ENCODE data around the gene PVRIG.
"Not testable (repeated sequence)": the region's sequence is repeated elsewhere in the genome, so short reads cannot be mapped to it uniquely, and the experiment has no call there.

PVRIG gene

DNA sequence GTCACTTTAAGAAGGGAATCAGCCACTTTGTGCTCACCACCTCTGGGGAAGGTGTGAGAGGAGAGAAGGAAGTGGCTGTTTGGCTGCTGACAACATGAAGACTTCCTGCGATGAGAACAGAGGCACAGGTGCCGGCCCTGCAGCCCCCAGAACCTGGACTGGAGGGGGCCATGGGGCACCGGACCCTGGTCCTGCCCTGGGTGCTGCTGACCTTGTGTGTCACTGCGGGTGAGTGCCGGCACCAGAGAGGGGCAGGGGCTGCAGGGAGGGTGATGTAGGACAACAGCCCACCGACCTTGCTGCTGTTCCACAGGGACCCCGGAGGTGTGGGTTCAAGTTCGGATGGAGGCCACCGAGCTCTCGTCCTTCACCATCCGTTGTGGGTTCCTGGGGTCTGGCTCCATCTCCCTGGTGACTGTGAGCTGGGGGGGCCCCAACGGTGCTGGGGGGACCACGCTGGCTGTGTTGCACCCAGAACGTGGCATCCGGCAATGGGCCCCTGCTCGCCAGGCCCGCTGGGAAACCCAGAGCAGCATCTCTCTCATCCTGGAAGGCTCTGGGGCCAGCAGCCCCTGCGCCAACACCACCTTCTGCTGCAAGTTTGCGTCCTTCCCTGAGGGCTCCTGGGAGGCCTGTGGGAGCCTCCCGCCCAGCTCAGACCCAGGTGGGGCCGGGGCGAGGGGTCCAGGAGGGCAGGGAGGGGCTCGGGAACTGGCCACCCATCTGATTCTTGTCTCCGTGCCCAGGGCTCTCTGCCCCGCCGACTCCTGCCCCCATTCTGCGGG, at the start of gene PVRIG:
Gene PVRIG (plus strand): TSS at position 149 of the 785 bp plus-strand sequence. CDS start 22 bp downstream, at position 171.
- DNase-seq (ENCODE audit: low read depth, low spot score): not testable (repeated sequence)

DNA sequence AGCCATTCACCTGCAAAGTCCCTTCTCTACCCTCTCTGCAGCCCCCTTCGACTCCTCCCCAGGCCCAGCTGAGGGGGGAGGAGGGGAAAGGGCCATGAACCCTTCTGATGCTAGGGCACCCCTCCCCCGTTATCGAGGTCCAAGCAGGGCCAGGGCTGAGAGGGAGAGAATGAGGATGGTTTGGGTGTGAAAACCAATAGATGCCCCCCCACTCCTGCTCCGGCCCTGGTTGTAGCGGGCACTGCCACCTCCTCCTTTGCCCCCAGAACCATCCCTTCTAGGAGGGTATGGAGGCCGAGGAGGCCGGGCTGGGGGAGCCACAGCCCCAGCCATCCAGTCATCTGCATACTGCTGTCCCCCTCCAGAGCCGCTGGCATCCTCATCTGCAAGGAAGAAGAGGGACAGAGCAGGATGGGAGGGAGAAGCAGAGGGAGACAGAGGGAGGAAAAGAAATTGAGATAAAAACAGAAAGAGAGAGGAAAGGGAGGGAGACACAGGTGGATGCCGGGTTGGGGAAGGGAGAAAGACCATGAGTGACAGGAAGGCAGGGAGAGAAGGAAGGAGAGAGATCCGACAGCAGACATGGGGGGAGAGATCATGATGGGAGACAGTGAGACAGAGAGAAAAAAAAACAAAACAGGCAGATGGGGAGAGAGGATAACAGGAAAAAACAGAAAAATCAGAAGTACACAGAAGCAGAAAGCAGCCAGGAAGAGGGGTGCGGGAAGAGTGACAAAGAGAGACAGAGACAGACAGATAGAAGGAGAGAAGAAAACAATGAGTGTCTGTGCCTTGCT, 49.5 kb upstream of the PVRIG start:
- no peak for DNase-seq (ENCODE audit: low read depth, low spot score)

DNA sequence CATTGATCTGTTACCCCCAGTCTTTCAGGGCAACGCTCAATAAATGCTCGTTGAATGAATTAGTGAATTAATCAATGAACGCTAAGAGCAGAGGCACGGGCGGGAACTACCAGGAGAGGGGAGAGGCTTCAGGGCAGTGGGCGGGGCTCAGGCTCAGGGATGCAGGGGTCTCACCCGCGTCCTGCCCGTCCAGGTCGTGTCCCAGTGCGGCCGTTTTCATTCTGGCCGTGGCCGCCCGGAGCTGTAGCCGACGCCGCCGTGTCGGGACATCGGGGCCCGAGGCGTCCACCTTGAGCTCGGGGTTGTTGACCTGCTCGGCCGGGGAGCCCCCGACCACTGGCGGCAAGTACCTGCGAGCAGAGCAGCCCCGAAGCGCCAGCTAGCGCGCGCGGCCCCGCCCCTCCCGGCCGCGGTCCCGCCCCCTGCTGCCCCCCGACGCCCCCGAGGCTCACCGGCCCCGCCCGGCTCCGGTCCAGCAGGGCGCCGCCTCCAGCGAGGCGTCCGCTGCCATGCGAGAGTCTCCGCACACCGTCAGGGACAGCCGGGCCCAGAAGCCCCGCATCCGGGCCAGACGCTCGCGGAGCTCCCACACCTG, 48.6 kb upstream of the PVRIG start:
- DNase-seq (ENCODE audit: low read depth, low spot score): no peak

DNA sequence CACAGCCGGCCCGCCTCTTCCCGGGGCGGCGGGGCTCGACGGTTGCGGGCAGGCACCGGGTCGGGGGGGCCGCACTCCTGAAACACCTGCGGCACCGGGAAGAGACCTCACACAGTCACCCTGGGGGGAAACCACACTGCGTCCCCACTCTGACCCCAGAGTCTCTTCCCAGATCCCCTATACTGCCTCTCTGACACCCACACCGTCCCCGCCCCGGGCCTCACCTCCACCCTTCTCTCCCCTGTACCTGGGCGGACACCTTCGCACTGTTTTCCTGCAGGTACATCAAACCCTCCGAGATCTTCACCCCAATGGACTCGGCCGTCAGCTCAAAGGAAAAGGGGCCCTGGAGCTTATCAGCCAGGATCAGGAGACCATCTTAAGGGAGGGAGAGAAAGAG, 47.9 kb upstream of the PVRIG start:
- no peak for DNase-seq (ENCODE audit: low read depth, low spot score)

DNA sequence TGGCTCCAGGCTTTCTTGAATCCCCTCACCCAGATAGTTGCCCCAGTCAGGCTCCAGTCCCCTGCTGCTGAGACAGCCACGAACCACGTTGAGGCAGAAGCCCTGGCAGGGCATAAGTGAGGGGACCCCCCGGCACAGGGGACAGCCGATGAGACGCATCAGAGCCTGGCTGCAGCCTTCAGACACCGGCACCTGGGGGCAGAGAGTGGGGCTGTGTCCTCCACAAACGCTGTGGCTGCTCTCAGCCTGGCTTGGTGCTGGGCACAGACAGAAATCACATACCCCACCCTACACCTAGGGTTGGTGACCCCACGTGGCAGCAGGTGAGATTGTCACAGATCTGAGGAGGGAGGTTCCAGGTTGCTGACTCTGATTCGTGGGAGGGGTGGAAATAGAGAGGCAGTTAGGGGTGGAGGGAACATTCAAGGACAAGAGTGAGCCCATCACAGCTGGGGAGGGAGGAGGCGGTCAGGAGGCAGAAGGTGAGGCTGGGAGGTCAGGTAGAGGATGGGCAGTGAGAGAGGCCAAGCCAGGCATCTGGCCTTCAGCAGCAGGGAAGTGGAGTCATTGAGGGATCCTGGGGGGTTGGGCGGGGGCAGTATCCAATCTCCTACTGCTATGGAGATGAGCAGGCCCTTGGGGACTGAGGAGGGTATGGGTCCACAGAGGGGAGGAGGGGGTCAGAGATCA, 45.8 kb upstream of the PVRIG start:
- no peak for DNase-seq (ENCODE audit: low read depth, low spot score)

DNA sequence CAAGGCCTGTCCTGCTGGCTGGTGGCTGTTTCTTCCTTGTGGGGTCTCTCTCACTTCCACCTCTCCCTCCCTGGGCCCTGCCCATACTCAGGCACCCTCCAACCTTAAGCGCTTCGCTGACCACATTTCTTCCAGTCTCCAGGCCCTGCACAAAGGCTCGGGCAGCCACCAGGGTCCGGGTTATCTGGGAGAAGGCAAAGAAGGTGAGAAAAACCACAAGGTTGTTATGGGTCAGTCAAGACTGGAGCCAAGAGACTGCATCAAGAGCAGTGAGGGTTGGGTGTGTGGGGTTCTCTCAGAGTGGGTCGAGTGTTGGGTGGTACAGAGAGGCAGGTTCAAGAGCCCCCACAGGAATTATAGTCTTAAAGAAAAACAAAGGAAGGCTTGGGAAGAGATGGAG, 45.2 kb upstream of the PVRIG start:
- no peak for DNase-seq (ENCODE audit: low read depth, low spot score)

DNA sequence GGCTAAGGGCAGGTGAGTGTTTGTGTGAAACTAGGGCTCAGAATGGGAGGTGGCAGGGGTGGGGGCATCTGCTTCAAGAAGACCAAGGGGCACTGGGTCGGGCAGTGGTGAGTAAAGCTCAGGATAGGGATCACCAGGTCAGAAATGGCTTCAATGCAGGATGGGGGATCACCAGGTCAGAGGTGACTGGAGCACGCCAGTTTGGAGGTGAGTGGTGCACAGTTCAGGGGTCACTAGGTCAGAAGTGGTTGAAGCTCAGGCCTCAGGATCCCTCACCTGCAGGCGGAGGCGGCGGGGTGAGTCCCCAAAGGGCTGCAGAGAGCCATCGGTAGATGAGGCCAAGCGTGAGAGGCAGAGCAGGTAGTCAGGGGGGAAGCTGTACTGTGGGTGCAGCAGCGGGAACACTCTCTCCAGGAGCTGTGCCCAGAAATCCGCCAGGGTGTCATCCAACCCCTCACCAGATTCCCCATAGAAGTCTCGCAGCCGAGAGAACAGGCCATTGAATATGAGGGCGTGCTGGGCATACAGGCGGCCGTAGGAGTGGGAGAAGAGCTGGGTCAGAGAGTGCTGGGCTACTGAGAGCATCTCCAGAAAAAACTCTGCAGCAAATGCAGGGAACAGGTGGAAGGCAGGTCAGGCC, 44.3 kb upstream of the PVRIG start:
- DNase-seq (ENCODE audit: low read depth, low spot score): no peak

DNA sequence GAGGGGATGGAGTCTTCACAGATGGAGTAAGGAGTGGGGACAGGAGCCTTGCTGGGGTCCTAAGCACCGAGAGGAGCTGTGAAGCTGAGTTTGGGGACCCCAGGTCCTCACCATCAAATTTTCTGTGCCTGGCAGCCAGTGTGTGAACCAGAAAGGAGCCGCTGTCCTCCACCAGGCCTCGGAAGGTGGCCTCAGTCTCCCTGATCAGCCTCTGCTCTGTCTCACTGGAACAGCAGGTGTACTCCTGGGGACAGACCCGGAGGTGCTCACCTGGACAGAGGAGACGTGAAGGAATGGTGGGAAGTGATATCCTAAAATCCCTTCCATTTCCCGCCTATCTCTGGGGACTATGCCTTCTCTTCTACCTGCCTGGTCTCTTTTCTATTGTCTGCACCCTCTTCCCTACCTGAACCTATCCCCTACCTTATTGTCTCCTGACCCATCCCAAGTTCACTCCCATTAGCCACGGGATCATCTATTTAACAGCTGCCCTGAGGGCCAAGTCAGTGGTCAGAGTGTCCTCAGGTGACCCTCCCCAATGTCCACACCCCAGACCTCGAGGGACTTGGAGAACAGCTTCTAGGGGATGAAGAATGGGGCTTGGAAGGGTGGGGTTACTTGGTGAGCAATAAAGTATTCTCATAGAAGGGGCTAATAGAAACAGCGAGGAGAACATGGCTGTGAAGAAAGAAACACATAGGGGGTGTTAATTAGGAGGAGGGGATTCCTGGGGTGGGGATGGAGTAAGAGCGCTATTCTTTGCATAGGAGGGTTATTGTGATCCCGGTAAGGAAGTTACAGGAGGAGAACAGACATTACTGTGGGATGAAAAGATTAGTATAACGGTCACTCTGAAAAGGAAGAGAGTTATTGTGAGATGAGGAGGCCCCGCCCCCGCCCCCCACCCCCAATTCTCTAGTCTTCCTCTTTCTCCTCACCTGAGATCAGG, 43.4 kb upstream of the PVRIG start:
- no peak for DNase-seq (ENCODE audit: low read depth, low spot score)

DNA sequence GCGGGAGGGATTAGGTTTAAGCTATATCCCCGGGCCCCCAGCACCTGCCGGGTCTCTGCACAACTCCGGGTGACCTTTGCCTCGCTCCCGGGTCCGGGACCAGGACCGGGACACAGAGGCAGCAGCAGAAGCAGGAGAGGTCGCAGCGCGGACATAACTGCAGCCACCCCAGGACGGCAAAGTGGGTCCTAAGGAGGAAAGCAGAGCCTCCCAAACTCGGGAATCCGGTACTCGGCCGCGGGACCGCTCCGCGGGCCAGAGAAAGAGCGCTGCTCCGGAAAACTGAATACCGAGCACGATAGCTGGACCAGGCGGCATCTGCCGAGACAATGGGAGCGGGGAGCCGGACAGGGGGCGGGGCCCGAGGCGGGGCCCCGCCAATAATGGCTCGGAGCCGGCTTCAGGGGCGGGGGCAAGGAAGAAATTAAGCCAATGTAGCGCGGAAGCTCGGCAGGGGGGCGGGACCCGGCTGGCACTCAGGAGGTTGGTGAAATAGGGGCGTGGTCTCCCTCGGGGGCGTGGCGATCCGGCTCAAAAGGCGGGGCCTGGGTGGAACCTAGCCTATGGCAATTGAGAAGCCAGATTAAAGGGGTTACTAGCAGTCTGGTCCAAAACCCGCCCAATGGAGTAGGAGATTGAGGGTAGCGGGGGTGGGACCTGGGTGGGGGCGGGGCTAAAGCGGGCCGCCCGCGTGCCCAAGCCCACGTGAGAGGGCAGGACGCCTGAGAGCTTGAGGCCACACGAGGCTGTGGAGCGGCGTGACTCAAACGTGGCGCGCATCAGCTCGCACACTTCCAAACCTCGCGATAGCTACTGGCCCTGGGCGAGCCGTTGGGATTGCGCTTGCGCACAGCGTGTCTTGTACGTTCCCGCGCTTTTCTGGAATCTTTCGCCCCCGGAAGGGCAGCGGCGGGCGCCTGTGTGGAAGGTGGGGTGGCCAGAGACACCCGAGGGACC, 42.4 kb upstream of the PVRIG start, which contains the start of the genes GPC2 and STAG3:
Gene GPC2 (minus strand): TSS at position 337 of the 957 bp plus-strand sequence. CDS start 182 bp downstream, at position 155.
Gene STAG3 (plus strand): TSS at position 874 of the 957 bp plus-strand sequence. CDS start 2,639 bp downstream, outside the sequence.
- DNase-seq (ENCODE audit: low read depth, low spot score): peak; percentile 85

DNA sequence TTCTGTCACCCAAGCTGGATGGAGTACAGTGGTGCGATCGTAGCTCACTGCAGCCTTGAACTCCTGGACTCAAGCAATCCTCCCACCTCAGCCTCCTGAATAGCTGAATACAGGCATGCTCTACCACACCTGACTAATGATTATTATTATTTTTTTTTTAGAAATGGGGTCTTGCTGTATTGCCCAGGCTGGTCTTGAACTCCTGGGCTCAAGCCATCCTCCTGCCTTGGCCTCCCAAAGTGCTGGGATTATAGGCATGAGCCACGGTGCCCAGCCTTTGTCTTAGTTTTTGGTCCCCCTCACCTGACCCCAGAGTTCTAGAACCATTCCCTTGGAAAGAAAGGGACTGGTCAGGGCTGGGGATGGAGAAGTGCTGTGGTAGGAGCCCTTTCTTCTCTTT, 39.7 kb upstream of the PVRIG start:
- DNase-seq (ENCODE audit: low read depth, low spot score): not testable (repeated sequence)

DNA sequence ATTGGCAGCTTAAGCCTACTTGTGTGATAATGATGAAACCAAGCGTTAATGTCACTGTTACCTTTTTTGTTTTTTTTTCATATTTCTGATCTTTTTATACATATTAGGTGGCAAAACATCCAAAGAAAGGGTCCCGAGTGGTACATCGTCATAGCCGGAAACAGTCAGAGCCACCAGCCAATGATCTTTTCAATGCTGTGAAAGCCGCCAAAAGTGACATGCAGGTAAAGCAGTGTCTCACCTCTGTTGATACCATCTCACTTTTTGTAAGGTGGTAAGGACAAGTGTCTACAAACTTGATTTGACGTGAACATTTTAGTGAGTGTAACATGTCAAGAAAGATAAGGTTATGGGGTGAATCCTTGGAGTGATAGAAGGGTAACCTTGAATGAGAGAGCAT, 37.1 kb upstream of the PVRIG start:
- not testable (repeated sequence) for DNase-seq (ENCODE audit: low read depth, low spot score)

DNA sequence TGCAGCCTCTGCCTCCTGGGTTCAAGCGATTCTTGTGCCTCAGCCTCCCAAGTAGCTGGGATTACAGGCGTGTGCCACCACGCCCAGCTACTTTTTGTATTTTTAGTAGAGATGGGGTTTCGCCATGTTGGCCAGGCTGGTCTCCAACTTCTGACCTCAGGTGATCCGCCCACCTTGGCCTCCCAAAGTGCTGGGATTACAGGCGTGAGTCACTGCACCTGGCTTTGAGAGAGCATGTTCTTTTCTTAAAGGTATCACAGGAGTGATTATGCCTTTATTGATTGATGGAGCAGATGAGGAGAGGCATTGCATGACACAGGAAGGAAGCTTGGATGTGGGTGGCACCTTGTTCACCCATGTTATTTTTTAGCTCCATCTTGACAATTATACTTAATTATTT, 36.7 kb upstream of the PVRIG start:
- not testable (repeated sequence) for DNase-seq (ENCODE audit: low read depth, low spot score)

DNA sequence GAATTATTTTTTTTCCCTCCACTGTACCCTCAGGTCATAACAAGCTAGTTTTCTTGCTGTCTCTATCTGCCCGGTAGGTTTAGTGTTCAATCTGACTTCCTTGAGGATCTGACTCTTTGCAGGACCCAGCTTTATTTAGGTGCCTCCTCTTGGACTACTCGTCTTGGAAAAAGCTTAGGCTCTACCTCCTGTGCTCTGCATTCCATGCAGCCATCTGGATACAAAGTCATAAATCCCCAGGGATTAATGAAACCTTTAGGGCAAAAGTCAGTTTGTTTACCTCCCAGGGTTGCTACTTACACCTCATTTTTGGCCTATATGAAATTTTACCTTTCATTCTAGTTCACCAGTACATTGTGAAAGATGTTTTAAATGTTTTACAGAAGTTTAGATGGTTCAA, 34.0 kb upstream of the PVRIG start:
- no peak for DNase-seq (ENCODE audit: low read depth, low spot score)

DNA sequence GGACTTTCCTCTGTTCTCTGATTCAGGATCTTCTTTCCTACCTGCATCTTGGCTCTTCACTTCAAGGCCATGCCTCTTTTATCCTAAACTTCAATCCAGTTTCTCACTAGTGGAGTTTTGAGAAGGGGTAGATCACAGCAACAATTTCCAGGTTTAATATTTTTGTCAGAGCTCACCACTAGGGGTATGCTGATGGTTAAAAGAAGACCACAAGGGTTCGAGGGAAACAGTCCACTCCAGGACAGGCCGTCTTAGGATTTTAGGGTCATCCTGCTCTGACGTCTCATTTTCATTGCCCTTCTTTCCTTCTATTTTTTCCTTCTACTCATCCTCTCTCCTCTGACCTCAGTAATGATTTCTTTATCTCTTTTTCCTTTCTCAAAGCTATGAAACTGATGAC, 30.7 kb upstream of the PVRIG start:
- no peak for DNase-seq (ENCODE audit: low read depth, low spot score)

DNA sequence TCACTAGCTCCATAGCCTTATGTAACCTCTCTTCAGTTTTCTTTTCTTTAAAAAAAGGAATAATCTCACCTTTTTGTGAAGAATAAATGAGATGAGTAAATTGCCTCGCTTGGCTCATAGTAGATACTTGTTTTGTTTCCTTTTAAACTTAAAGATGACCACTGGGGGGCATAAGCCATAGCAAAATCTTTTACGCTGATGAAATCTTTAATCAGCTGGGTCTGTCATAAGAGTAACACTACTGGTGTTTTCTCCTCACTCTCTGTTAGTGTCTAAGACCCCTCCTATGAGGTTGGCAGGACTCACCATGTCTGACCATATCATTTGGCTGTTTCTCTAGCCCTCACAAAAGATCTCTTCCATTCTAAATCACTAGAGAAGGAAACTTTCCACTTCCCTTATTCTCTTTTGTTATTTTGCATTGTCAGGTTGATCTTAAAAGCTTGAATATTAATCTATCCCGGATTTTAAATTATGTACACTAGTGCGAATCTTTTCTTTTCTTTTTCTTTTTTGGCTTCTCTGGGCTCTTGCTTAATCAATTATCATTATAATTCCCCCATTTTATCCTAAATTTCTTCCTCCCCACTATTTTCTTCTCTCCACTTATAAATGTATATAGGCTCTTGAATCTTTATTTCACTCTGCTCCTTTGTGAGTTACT, 29.6 kb upstream of the PVRIG start:
- no peak for DNase-seq (ENCODE audit: low read depth, low spot score)

DNA sequence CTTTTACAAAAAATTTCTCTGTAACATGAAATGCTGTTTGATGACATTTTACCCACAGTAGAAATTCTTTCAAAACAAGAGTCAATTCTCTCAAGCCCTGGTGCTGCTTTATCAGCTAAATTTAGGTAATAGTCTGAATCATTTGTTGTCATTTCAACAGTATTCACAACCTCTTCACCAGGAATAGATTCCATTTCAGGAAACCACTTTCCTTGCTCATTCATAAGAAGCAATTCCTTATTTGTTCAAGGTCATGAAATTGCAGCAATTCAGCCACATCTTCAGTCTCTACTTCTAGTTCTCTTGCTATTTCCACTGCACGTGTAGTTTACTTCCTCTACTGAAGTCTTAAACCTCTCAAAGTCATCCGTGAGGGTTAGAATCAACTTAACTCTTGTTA, 28.0 kb upstream of the PVRIG start:
- DNase-seq (ENCODE audit: low read depth, low spot score): no peak

DNA sequence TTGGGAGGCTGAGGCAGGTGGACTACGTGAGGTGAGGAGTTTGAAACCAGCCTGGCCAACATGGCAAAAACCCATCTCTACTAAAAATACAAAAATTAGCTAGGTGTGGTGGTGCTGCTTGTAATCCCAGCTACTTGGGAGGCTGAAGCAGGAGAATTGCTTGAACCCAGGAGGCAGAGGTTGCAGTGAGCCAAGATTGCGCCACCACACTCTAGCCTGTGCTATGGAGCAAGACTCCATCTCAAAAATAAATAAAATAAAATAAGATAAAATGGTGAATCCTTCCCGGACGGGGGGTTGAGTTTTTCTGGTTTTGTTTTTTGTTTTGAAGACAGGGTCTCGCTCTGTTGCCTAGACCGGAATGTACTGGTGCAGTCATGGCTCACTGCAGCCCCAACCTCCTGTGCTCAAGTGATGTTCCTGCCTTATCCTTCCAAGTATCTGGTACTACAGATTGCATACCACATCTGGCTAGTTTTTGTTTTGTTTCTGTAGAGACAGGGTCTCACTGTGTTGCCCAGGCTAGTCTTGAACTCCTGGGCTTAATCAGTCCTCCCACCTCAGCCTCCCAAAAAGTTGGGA, 27.4 kb upstream of the PVRIG start:
- not testable (repeated sequence) for DNase-seq (ENCODE audit: low read depth, low spot score)

DNA sequence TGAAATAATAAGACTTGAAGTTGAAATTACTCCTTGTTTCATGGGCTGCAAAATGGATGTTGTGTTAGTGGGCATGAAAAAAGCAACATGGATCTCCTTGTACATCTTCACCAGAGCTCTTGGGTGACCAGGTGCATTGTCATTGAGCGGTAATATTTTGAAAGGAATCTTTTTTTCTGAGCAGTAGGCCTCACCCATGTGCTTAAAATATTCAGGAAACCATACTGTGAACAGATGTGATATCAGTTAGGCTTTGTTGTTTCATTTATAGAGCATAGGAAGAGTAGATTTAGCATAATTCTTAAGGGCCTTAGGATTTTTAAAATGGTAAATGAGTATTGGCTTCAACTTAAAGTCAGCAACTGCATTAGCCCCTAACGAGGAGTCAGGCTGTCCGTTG, 26.8 kb upstream of the PVRIG start:
- DNase-seq (ENCODE audit: low read depth, low spot score): no peak

Data from brain pericyte (primary cell).